NCI-H748 (cell line): ENCODE measurements around the gene GLO1.

Experiments used
- DNase-seq: peaks from one replicate; lab custom pipeline; 2025; ENCODE audit not compliant: unreplicated experiment; lab: John Stamatoyannopoulos, UW

The GLO1 gene

DNA sequence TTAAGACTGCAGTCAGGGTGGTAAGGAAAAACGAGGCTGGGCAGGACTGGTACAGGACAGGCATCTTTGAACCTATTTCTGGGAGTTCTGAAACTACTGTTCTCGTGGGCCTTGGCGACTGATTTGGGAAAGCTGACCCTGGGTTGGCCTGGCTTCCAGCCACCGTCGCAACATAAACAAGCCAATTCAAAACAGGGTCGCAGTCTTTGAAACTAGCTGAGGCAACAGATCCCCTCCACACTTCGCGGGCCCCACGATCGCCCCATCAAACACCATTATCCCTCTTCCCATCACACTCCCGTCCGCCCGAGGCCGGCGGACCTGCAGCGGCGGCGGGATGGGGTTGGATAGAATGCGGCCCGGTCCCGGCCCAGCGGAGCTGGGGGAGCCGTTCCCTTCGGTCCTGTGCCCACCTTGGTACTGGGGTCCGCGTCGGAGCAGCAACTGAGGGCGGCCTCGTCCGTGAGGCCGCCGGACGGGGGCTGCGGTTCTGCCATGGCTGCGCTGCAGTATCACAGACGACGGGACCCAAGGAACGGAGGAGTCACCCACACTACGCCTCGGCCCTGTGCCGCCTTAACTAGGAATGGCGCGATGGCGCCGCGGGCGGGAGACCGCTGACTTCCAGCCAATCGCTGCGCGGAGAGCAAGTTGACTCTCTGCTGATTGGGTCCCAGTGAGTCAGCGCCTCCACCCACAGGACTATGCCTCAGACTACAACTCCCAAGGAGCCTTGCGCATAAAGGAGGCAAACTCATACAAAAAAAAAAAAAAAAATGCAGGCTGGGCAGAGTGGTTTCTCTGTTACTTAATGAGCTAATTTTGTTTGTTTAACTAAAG is at the start of gene GLO1:
GLO1 (minus strand) TSS at position 588 of the 840 bp plus-strand sequence; CDS start at position 497, 91 bp downstream.
- peak; percentile 99 for DNase-seq

DNA sequence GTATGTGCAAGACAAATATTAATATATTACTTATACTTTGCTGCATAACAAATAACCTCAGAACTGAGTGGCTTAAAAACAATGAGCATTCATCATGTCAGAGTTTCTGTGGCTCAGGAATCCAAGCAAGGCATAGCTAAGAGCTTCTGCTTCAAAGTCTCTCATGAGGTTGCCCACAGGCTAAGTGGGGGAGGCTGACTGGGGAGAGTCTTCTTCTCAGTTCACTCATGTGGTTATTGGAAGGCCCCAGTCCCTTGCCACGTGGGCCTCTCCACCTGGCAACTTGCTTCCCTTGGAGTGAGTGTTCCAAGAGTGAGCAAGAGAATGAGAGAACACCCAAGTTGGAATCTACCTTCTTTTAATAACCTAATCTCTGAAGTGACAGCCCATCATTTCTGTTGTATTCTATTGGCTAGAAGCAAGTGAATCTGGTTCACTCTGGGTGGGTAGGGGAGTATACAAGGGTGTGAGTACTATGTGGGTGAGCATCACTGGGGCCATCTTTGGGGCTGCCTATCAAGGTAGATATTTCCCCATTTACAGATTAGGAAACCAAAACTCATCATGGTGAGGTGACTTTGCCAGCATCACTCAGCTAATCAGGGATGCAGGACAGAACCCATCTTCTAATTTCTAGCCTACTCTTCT is 48.1 kb upstream of the GLO1 start:
- no peak for DNase-seq

DNA sequence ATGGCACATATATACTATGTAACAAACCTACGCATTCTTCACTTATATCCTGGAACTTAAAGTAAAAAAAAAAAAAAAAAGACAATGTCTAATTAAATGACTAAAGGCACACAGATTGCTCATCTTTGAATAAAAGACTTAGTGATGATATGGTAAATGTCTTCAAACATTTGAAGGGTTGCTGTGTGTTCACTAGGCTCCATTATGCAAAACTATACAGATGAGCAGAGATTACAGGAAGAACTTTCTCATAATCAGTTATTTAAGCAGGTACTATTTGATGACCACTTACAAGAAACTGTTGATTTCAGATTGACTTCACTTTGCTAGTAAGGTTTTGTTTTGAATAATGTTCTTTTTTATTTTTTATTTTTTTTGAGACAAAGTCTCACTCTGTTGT is 46.5 kb upstream of the GLO1 start:
- DNase-seq = no peak

DNA sequence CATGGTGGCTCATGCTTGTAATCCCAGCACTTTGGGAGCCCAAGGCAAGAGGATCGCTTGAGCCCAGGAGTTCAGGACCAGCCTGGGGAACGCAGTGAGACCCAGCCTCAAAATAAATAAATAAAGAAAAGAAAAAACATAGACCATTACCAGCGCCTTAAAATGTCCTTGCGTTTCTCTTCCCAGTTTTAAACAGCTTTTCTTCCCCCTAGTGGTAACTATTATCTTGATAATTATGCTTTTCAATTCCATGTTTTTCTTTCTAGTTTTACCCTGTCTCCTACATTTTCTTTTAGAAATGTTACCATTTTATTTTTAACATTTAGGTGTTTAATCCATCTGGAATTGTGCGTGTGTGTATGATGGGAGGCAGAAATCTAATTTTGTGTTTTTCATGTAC is 36.6 kb upstream of the GLO1 start:
- no peak for DNase-seq

DNA sequence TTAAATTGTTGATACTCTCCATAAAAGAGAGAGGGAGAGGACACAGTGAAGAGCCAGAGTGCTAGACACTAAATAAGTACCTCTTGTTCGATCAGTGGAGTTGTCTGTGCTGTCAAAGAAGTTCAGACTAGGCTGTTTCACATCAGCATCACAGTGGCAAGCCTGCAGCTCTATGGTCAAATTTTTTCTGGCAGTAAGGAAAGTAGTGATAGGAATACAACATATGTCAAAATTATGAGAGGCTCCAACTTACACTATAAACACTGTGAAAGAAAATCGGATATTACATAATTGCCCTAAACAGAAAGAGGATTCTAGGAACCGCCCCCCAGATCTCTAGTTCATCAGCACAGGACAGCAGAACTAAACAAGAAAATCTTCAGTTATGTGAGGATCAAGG is 35.3 kb upstream of the GLO1 start:
- no peak for DNase-seq

DNA sequence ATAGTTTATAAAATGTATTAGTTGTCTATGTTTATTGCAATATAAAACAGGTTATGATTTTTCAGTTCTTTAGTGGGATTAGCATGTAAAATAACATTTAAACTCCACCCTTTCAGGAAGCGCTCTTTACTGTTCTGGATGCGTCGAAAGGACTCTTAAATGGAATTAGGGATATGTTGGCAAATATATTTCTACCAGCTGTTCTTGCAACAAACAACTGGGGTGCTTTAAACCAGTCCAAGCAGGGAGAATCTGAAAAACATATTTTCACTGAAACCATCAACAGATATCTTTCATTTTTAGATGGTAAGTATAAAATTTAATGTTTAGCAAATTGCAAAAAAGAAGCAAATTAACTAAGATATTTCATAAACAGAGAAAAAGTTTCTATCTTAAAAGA is 34.0 kb upstream of the GLO1 start:
- DNase-seq = no peak

DNA sequence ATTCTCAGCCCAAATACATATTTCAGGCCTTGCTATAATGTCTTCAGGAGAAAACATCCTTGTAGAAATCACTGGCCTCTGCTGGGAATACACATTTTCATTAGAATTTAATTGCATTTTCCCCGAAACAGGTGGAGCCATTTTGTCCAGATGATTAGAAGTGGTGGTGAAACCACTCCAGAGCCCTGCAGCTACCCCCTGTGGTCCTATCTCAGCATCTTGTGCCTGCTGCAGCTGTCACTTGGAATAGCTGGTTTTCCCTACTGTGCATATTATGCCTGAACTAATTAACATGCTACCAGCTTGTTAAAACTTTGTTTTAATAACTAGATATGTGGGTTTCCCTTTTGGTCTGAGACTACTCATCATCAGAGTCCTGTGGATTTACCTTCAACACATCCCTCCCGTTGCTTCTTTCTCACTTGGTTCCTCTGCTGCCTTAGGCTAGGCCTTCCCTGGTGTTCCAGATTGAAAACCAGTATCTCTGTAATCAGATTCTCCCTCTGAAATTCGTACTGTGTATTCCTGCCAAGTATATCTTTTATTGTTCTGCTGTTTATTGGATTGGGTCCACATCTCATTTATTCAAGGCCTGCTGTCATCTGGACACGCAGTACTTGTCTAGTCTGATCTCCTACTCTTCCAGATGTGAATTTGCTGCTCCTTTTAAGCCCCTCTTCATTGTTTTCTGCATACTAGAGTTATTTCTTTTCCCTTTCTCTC is 27.4 kb upstream of the GLO1 start:
- DNase-seq = no peak

DNA sequence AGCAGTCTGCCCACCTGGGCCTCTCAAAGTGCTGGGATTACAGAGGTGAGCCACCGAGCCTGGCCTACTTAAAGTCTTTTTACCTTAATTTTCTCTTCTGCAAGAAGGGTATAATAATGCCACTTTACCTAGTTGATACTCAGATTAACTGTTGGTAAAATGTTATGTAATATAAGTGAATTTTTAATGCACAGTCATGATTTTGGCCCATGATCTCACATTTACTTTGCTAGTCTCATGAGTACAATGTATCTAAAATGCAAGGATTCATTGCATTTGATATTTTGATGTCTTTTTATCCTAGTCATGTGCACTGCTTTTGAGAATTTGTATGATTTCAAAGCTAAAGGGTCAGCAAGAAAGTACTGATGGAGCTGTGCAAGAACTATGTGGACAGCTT is 25.3 kb upstream of the GLO1 start:
- DNase-seq = no peak

DNA sequence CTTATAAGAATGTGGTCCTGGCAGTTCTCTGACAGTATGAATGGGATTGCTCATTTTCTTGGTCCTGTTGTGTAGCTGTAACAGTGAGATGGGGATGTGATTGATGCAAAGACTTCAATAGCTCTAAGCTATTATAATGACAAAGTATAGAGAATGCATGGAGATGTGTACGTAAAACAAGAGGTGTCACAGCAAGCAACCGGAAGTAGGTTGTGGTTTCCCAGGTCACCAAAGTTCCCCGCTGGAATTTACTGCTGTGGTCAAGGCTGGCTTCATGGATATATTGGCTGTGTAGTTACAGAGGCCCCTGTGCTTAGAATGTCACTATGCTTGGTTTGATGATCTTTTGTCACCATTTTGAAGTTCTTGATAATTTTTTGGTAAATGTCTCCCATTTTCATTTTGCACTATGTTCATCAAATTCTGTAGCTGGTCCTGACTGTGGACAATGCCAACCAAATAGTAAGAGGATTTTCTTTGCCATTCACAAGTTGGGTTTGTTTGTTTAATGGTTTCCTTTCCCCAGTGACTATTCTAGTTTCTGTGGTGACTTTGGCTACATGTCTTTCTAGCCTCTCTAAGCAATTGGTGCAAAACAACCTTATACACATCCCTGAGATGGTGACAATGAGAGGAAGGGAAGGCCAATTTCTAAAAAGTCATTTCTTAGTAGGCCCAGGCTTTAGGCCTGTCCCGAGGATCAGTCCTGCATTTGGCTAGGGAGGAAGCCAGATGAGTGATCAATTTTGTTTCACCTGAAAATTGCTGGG is 22.7 kb upstream of the GLO1 start:
- DNase-seq = no peak

DNA sequence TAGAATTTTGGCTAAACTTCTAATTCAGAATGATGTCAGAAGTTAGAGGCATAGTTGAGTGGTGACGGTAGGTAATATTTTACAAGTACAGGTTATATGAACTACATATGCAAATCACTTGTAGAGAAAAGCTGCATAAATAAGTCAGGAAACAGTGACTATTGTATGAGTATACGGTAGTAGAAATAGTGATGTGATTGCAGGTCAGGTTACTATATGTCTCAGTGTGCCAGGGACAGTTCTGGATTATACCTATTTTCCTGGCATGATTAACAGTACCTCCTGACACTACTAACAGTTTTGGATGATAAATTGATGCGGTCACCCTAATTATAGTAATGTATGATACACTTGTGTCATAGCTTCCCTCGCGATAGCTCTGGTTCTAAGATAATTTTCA is 21.4 kb upstream of the GLO1 start:
- DNase-seq = no peak

DNA sequence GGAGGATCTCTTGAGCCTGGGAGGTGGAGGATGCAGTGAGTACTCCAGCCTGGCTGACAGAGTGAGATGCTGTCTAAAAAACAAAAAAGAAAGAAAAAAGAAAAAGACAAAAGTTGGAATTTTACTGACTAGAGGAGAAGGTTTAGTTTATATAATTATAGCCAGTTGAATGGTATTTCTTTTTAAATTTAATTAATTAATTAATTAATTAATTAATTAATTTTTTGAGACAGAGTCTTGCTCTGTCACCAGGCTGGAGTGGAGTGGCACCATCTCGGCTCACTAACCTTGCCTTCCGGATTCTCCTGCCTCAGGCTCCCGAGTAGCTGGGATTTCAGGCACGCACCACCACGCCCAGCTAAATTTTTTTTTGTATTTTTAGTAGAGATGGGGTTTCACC is 20.8 kb upstream of the GLO1 start:
- no peak for DNase-seq

DNA sequence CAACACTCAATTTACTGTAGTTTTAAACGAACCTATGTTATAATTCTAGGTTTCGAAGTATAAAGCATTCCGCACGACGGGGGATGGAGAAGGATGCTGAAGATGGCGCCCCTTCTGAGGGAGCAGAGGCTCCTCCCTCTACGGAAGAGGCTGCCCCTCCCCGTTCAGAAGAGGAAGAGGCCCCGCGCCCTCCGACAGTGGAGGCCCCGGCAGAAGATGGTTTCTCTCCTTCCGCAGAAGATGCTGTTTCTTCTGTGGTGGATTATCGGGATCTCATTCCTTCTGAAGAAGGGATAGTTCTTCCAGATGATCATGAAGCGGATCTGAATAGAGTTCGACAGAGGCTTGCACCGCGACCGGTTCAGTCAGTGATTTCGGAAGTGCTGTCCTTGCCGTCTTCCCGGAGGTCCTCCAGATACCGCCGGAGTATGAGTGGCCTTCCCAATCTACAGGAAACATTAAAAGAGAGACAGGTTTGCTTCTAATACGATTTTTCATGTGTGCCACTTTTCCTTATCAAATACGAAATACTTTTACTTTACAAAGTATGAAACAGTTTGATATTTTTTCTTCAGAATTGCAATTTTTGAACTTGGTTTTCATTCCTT is 19.9 kb upstream of the GLO1 start:
- DNase-seq = no peak

DNA sequence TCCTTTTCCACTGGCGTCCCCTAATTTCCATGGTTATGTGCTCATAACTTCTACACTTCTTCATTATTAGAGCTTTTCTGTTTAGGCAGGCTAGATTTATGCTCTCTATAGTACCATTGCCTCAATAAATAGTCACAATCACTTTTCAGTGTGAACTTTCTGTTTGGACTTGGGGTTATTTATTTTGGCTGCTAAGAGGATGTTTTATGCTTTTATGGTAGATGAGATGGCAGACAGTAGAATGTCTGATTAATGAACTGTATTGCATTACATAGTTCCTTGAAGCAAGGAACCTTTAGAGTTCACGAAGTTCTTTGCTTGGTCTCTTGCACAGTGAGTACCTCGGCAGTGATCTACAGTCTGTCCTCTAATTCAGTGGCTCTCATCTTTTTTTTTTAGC is 19.1 kb upstream of the GLO1 start:
- DNase-seq = no peak

DNA sequence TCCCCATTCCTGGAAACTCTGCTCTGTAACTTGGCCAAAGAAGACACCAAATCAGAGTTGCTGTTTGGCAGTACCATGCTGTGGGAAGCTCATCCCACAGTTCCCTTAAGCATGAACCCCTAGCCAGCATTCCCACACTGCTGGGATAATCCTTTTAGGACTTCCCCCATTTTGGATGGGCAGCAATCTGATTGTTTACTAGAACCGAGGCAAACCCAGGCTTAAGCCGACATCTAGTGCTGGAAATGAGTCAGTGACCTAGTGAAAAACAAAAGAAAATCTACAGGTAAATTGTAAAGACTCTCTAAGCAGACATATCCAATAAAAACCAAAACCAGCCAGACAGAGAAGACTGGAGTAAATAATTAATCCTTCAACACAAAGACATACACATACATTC is 17.4 kb upstream of the GLO1 start:
- DNase-seq = no peak

DNA sequence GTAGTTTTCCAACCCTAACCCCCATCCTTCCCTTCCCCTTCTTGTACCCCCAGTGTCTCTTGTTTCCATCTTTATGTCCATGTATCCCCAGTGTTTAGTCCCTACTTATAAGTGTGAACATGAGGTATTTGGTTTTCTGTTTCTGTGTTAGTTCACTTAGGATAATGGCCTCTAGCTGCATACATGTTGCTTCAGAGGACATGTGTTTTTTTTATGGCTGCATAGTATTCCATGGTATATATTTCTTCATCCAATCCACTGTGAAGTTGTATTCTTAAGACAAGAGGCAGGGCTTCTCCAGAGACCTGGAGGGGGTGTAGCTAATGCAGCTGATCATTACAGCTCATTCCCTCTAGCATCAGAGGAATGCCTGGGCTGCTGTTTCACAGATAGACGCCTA is 16.4 kb upstream of the GLO1 start:
- no peak for DNase-seq

DNA sequence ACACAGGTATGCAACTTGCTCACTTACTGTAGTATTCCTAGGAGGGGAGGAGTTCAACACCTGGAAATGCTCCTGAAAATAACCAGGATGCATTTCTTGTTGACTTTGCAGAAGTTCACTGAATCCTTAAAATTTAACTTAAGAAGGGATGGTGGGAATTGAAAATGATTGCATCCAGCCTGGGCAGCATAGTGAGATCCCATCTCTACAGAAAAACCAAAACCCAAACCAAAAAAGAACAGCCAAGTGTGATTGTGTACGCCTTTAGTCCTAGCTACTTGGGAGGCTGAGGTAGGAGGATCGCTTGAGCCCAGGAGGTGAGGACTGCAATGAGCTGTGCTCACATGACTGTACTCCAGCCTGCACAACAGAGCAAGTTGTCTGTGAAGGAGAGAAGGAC is 13.9 kb upstream of the GLO1 start:
- no peak for DNase-seq

DNA sequence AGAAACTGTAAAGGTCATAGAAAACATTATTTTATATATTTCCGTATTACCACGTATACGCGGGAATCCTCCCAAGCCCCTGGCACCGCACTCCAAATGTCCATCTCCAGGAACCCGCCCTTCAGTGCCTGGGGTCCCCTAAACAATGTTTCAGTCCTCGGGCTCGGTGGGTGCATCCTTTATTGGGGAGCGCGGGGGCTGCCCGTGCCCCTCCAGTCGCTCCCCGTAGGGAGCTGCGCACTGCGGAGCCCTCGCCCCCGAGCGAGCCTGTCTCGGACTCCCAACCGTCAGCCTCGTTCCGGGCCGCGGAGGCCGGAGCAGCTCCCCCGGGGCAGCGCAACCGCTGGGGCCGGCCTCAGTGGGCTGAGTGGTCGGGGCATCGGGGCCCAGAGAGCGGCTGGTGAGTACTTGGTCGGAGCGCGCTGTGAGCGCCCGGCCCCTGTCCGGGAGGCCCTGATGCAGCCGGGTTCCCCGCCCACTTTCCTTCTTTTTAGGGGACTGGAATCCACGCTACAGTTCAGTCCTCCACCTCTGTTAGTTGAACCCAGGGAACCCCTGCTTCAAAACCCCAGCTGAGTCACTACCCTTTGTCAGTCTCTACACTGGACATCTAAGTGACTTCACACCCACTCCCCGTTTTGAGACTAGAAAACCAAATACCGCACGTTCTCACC is 12.2 kb upstream of the GLO1 start, which contains the start of gene DNAH8:
DNAH8 (plus strand) TSS at position 296 of the 674 bp plus-strand sequence. CDS start 7,499 bp downstream, outside the sequence.
- no peak for DNase-seq

DNA sequence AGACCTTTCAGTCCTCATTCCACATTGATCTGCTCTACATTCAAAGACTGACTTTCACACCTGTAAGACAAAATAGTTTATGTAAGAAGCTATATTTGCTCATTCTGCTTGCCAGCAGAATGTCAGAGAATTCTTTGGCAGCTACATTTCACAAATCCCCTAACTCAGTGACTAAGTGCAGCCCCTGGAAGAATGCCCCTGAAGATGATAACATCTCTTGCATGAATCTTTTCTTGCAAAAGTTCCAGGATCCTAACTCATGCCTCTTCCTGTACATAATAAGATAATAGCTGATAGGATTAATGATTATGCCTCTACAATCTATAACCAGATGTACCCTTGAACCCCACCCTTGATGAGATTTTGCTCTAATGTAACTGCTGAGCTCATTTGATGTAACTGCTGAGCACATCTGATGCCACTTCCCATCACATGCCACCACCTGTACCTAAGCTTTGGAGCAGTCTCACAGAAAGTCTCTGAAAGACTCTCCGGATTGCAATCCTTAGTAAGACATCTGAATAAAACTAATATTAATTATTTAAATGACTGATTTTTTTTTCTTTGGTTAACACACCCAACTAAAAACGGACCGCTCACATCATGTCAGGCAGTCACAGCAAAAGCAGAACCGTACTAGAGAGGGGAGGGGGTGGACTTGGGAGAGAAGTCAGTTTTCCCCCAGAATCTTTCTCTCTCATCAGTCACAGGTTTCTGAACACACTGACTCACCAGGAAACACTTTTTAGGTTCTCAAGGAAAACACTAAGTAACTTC is 11.5 kb upstream of the GLO1 start:
- no peak for DNase-seq

DNA sequence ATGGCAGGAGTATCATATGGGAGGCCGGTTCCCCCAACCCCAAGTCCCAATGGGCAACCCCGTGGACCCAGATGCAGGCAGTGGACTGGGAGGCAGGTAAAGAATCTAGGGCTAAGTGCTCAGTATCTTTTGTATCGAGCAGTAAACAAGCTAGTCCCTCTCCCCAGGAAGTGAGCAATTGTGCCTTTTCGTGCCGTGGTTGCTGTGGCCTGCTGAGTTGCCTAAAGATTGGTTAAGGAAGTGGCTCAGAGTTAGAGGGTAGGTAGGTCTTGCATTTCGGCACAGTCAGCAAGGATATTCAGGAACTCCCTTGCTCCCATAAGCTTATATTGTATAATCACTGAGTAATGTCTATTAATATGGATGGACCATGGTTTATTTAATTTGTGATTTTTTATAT is 10.9 kb upstream of the GLO1 start:
- no peak for DNase-seq
